HEK293 (cell line): Measurements from ENCODE around the gene PRKCD.
"Not testable (repeated sequence)": the region's sequence is repeated elsewhere in the genome, so short reads cannot be mapped to it uniquely, and the experiment has no call there.

Source experiments
- CTCF ChIA-PET: fragments of 350-600 bp; formaldehyde crosslinking; extraction: SDS; loops from one replicate; lab custom pipeline; 2021; ENCODE audit warnings: antibody characterized with exemption; lab: Yijun Ruan, JAX
- POLR2A ChIA-PET: fragments of 300-600 bp; formaldehyde crosslinking; extraction: SDS; loops from one replicate; lab custom pipeline; 2020; ENCODE audit warnings: antibody characterized with exemption, inconsistent platforms; lab: Yijun Ruan, JAX
- H3K27ac ChIP-seq: fragments of 200-500 bp; sonication (Bioruptor generic); 2 replicates; pipeline ENCODE4 v1.5.1; 2014; ENCODE audit warnings: low read depth, low read length, control low read depth, inconsistent platforms; ENCODE audit errors: extremely low read depth
- H3K36me3 ChIP-seq, 2 experiments: fragments of 200-500 bp in 1 of 2; sonication (Bioruptor generic) in 1 of 2; 1 replicate in 1 of 2; 2 replicates in 1 of 2; pipeline ENCODE4 v1.5.1; 2014 to 2017; ENCODE audit warnings: inconsistent platforms in 2 of 2, low read length in 2 of 2; ENCODE audit not compliant: control insufficient read depth in 2 of 2, insufficient read depth in 1 of 2
- H3K4me1 ChIP-seq: fragments of 200-500 bp; sonication (Bioruptor generic); 2 replicates; pipeline ENCODE4 v1.5.1; 2014; ENCODE audit warnings: mild to moderate bottlenecking, low read length, inconsistent platforms; ENCODE audit not compliant: control insufficient read depth, insufficient read depth
- H3K4me3 ChIP-seq: 2 replicates; pipeline ENCODE4 v1.5.1; 2011; ENCODE audit warnings: low read depth, mild to moderate bottlenecking, control low read depth, low read length, moderate library complexity
- H3K9me3 ChIP-seq: fragments of 200-500 bp; sonication (Bioruptor generic); 2 replicates; pipeline ENCODE4 v1.5.1; 2014; ENCODE audit warnings: low read depth, low read length, inconsistent platforms; ENCODE audit not compliant: control insufficient read depth, insufficient read depth
- EGR2 ChIP-seq: fragments of 450-650 bp; formaldehyde crosslinking; IDR thresholded peaks from 2 replicates; pipeline ENCODE4 v1.5.1; 2016; ENCODE audit warnings: low read depth, missing biosample characterization, missing genetic modification characterization
- GLI4 ChIP-seq: fragments of 450-650 bp; formaldehyde crosslinking; IDR thresholded peaks from 2 replicates; pipeline ENCODE4 v1.5.1; 2016; ENCODE audit warnings: missing biosample characterization, missing genetic modification characterization
- PATZ1 ChIP-seq: fragments of 450-650 bp; formaldehyde crosslinking; IDR thresholded peaks from 2 replicates; pipeline ENCODE4 v1.5.1; 2016; ENCODE audit warnings: missing biosample characterization, missing genetic modification characterization
- YY2 ChIP-seq: fragments of 450-650 bp; formaldehyde crosslinking; IDR thresholded peaks from 2 replicates; pipeline ENCODE4 v1.5.1; 2016; ENCODE audit warnings: missing biosample characterization, missing genetic modification characterization
- ZBTB10 ChIP-seq: fragments of 450-650 bp; formaldehyde crosslinking; IDR thresholded peaks from 2 replicates; pipeline ENCODE4 v1.5.1; 2016; ENCODE audit warnings: missing biosample characterization, missing genetic modification characterization
- ZBTB21 ChIP-seq: fragments of 450-650 bp; formaldehyde crosslinking; IDR thresholded peaks from 2 replicates; pipeline ENCODE4 v1.5.1; 2017; ENCODE audit warnings: missing biosample characterization, missing genetic modification characterization
- ZFP3 ChIP-seq: fragments of 450-650 bp; formaldehyde crosslinking; IDR thresholded peaks from 2 replicates; pipeline ENCODE4 v1.5.1; 2016; ENCODE audit warnings: low read depth, missing biosample characterization, missing genetic modification characterization
- ZNF132 ChIP-seq: fragments of 450-650 bp; formaldehyde crosslinking; IDR thresholded peaks from 2 replicates; pipeline ENCODE4 v1.5.1; 2017; ENCODE audit warnings: missing biosample characterization, missing genetic modification characterization, borderline replicate concordance
- ZNF146 ChIP-seq: fragments of 450-650 bp; formaldehyde crosslinking; IDR thresholded peaks from 2 replicates; pipeline ENCODE4 v1.5.1; 2016; ENCODE audit warnings: missing biosample characterization, missing genetic modification characterization
- ZNF239 ChIP-seq: fragments of 450-650 bp; formaldehyde crosslinking; IDR thresholded peaks from 2 replicates; pipeline ENCODE4 v1.5.1; 2016; ENCODE audit warnings: missing biosample characterization, missing genetic modification characterization
- ZNF26 ChIP-seq: fragments of 450-650 bp; formaldehyde crosslinking; IDR thresholded peaks from 2 replicates; pipeline ENCODE4 v1.5.1; 2016; ENCODE audit warnings: missing biosample characterization, missing genetic modification characterization
- ZNF280D ChIP-seq: fragments of 450-650 bp; formaldehyde crosslinking; IDR thresholded peaks from 2 replicates; pipeline ENCODE4 v1.5.1; 2016; ENCODE audit warnings: missing biosample characterization, missing genetic modification characterization
- ZNF311 ChIP-seq: fragments of 450-650 bp; formaldehyde crosslinking; IDR thresholded peaks from 2 replicates; pipeline ENCODE4 v1.5.1; 2017; ENCODE audit warnings: missing biosample characterization, missing genetic modification characterization, borderline replicate concordance
- ZNF571 ChIP-seq: fragments of 450-650 bp; formaldehyde crosslinking; IDR thresholded peaks from 2 replicates; pipeline ENCODE4 v1.5.0; 2017; ENCODE audit warnings: missing biosample characterization, missing genetic modification characterization
- ZNF670 ChIP-seq: fragments of 450-650 bp; formaldehyde crosslinking; IDR thresholded peaks from 2 replicates; pipeline ENCODE4 v1.5.1; 2016; ENCODE audit warnings: missing biosample characterization, missing genetic modification characterization, low read depth
- ZNF843 ChIP-seq: fragments of 450-650 bp; formaldehyde crosslinking; IDR thresholded peaks from 2 replicates; pipeline ENCODE4 v1.5.1; 2016; ENCODE audit warnings: missing biosample characterization, missing genetic modification characterization

PRKCD gene

GRCh38 chr3:53149699-53150098 is 11.3 kb upstream of the PRKCD start:
- ChIA-PET CTCF (interaction anchor here (1.1 kb wide), 1 partner anchor 35 kb away, joined by 3 read pairs; no protein-coding TSS in a partner anchor), POLR2A (no interaction called here)
- TF ChIP-seq ZNF670 (tag by site-specific recombination) = no peak
- no peaks in the 10 kb centered on the region for H3K4me1 ChIP-seq
- no peak overlapping the region for H3K27ac ChIP-seq
- H3K9me3 ChIP-seq = no peaks in the 10 kb centered on the region
- no peaks in the 10 kb centered on the region for H3K36me3 ChIP-seq
- no peak overlapping the region for H3K4me3 ChIP-seq

- Histone ChIP-seq H3K9me3 (no peaks in the 10 kb centered on the region), H3K4me1 (no peaks in the 10 kb centered on the region), H3K36me3 (no peaks in the 10 kb centered on the region), H3K4me3 (no peak overlapping the region)
- TF ChIP-seq PATZ1 = no peak
- TF ChIP-seq EGR2 (tag by site-specific recombination) = 0 out of 2 replicates have a peak, but pooled peaks have one; percentile 11
- TF ChIP-seq, all 188 proteins: peak for 1
- ChIA-PET POLR2A (no interaction called here), CTCF (interaction anchor here (1.1 to 1.2 kb wide), 2 partner anchors 36 to 46 kb away, joined by 3 read pairs; no protein-coding TSS in a partner anchor)
- no peak overlapping the region for H3K27ac ChIP-seq
Observed at GRCh38 chr3:53150247-53151085, 10.5 kb upstream of the PRKCD start.

- POLR2A ChIA-PET = interaction anchor here (1.3 kb wide), 1 partner anchor 10 kb away, joined by 4 read pairs; the partner anchor contains the start of gene PRKCD
- not testable (repeated sequence) for H3K36me3 ChIP-seq, H3K27ac ChIP-seq, H3K4me1 ChIP-seq, H3K9me3 ChIP-seq, H3K4me3 ChIP-seq
- CTCF ChIA-PET = interaction anchor here (1.2 kb wide), 1 partner anchor 45 kb away, joined by 3 read pairs; no protein-coding TSS in a partner anchor
Observed at GRCh38 chr3:53151086-53151438, 9.9 kb upstream of the PRKCD start.

- no peaks in the 10 kb centered on the region for H3K9me3 ChIP-seq
- H3K27ac ChIP-seq = no peak overlapping the region
- CTCF ChIA-PET = interaction anchor here (1.2 kb wide), 1 partner anchor 45 kb away, joined by 3 read pairs; no protein-coding TSS in a partner anchor
- TF ChIP-seq ZNF26 (tag by site-specific recombination) (no peak), ZNF311 (tag by site-specific recombination) (no peak), YY2 (no peak), ZNF146 (tag by site-specific recombination) (no peak), ZNF670 (tag by site-specific recombination) (no peak), ZNF843 (tag by site-specific recombination) (no peak), ZNF239 (tag by site-specific recombination) (no peak), GLI4 (tag by site-specific recombination) (no peak), ZNF280D (tag by site-specific recombination) (no peak), ZBTB21 (tag by site-specific recombination) (no peak), ZBTB10 (tag by site-specific recombination) (no peak), ZNF132 (tag by site-specific recombination) (no peak), ZFP3 (tag by site-specific recombination) (no peak), ZNF571 (tag by site-specific recombination) (no peak)
- H3K36me3 ChIP-seq = no peaks in the 10 kb centered on the region
- no peak overlapping the region for H3K4me3 ChIP-seq
- POLR2A ChIA-PET = interaction anchor here (1.3 kb wide), 1 partner anchor 9 kb away, joined by 4 read pairs; the partner anchor contains the start of gene PRKCD
- H3K4me1 ChIP-seq = no peaks in the 10 kb centered on the region
Observed at GRCh38 chr3:53151465-53151864, 9.5 kb upstream of the PRKCD start.
